Measurements from ENCODE around the gene SPOCK3.

DNA sequence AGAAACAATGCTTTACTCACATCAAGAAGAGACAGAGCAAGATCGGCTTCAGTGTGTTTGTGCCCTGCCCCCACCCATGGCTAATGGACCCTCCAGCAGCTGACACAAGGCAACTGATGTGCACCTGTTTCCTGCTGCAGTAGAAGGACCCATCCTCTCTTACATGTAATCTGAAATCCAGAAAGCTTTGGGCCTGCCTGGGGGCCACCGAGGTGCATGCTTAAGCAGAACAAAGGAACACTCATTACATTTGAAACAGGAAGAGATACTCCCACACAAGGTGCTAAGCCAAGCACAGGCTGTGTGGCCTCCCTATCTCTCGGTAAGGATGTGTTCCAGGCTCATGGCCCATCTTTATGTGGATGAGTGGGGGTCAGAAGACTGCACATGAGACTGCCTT, 338.0 kb downstream of the SPOCK3 start:
- TF ChIP-seq TEAD1 (CRISPR knock-in tag; IDR thresholded peaks at IDR 0.05) (no peak), ATF2 (CRISPR knock-in tag; IDR thresholded peaks at IDR 0.05; ENCODE audit: borderline replicate concordance, low read depth) (no peak), NFYB (CRISPR knock-in tag; conservative IDR thresholded peaks at IDR 0.05; ENCODE audit: low read depth) (no peak), MAX (CRISPR knock-in tag; IDR thresholded peaks at IDR 0.05) (no peak), ZNF121 (CRISPR knock-in tag; IDR thresholded peaks at IDR 0.05) (no peak), ZBTB21 (CRISPR knock-in tag; IDR thresholded peaks at IDR 0.05; ENCODE audit: borderline replicate concordance) (no peak), ZNF416 (CRISPR knock-in tag; IDR thresholded peaks at IDR 0.05) (no peak), NR2C2 (CRISPR knock-in tag; IDR thresholded peaks at IDR 0.05) (no peak)
- TF ChIP-seq, protein P1, sequence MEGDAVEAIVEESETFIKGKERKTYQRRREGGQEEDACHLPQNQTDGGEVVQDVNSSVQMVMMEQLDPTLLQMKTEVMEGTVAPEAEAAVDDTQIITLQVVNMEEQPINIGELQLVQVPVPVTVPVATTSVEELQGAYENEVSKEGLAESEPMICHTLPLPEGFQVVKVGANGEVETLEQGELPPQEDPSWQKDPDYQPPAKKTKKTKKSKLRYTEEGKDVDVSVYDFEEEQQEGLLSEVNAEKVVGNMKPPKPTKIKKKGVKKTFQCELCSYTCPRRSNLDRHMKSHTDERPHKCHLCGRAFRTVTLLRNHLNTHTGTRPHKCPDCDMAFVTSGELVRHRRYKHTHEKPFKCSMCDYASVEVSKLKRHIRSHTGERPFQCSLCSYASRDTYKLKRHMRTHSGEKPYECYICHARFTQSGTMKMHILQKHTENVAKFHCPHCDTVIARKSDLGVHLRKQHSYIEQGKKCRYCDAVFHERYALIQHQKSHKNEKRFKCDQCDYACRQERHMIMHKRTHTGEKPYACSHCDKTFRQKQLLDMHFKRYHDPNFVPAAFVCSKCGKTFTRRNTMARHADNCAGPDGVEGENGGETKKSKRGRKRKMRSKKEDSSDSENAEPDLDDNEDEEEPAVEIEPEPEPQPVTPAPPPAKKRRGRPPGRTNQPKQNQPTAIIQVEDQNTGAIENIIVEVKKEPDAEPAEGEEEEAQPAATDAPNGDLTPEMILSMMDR (IDR thresholded peaks at IDR 0.05) = no peak
- TF ChIP-seq, protein P2, sequence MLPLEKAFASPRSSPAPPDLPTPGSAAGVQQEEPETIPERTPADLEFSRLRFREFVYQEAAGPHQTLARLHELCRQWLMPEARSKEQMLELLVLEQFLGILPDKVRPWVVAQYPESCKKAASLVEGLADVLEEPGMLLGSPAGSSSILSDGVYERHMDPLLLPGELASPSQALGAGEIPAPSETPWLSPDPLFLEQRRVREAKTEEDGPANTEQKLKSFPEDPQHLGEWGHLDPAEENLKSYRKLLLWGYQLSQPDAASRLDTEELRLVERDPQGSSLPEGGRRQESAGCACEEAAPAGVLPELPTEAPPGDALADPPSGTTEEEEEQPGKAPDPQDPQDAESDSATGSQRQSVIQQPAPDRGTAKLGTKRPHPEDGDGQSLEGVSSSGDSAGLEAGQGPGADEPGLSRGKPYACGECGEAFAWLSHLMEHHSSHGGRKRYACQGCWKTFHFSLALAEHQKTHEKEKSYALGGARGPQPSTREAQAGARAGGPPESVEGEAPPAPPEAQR (CRISPR knock-in tag; IDR thresholded peaks at IDR 0.05) = no peak
- TF ChIP-seq, protein P3, sequence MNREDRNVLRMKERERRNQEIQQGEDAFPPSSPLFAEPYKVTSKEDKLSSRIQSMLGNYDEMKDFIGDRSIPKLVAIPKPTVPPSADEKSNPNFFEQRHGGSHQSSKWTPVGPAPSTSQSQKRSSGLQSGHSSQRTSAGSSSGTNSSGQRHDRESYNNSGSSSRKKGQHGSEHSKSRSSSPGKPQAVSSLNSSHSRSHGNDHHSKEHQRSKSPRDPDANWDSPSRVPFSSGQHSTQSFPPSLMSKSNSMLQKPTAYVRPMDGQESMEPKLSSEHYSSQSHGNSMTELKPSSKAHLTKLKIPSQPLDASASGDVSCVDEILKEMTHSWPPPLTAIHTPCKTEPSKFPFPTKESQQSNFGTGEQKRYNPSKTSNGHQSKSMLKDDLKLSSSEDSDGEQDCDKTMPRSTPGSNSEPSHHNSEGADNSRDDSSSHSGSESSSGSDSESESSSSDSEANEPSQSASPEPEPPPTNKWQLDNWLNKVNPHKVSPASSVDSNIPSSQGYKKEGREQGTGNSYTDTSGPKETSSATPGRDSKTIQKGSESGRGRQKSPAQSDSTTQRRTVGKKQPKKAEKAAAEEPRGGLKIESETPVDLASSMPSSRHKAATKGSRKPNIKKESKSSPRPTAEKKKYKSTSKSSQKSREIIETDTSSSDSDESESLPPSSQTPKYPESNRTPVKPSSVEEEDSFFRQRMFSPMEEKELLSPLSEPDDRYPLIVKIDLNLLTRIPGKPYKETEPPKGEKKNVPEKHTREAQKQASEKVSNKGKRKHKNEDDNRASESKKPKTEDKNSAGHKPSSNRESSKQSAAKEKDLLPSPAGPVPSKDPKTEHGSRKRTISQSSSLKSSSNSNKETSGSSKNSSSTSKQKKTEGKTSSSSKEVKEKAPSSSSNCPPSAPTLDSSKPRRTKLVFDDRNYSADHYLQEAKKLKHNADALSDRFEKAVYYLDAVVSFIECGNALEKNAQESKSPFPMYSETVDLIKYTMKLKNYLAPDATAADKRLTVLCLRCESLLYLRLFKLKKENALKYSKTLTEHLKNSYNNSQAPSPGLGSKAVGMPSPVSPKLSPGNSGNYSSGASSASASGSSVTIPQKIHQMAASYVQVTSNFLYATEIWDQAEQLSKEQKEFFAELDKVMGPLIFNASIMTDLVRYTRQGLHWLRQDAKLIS (CRISPR knock-in tag; IDR thresholded peaks at IDR 0.05; ENCODE audit: borderline replicate concordance) = no peak
- TF ChIP-seq, protein P4, sequence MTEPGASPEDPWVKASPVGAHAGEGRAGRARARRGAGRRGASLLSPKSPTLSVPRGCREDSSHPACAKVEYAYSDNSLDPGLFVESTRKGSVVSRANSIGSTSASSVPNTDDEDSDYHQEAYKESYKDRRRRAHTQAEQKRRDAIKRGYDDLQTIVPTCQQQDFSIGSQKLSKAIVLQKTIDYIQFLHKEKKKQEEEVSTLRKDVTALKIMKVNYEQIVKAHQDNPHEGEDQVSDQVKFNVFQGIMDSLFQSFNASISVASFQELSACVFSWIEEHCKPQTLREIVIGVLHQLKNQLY (CRISPR knock-in tag; IDR thresholded peaks at IDR 0.05) = no peak
- TF ChIP-seq, protein P5, sequence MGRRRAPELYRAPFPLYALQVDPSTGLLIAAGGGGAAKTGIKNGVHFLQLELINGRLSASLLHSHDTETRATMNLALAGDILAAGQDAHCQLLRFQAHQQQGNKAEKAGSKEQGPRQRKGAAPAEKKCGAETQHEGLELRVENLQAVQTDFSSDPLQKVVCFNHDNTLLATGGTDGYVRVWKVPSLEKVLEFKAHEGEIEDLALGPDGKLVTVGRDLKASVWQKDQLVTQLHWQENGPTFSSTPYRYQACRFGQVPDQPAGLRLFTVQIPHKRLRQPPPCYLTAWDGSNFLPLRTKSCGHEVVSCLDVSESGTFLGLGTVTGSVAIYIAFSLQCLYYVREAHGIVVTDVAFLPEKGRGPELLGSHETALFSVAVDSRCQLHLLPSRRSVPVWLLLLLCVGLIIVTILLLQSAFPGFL (CRISPR knock-in tag; IDR thresholded peaks at IDR 0.05; ENCODE audit: borderline replicate concordance) = no peak
- TF ChIP-seq, protein P6, sequence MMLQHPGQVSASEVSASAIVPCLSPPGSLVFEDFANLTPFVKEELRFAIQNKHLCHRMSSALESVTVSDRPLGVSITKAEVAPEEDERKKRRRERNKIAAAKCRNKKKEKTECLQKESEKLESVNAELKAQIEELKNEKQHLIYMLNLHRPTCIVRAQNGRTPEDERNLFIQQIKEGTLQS (CRISPR knock-in tag; conservative IDR thresholded peaks at IDR 0.05) = no peak

All from WTC11 (cell line).